PC-3 (cell line): ENCODE results near the gene ALOX15B.

ENCODE experiments used
- CTCF ChIP-seq: fragments of 300-600 bp; sonication (generic); conservative IDR thresholded peaks from 2 replicates; pipeline ENCODE4 v1.5.1; 2017; ENCODE audit warnings: antibody characterized with exemption, low read depth, mild to moderate bottlenecking, low read length
- EZH2 ChIP-seq: fragments of 300-600 bp; sonication (generic); IDR thresholded peaks from one replicate; pipeline ENCODE4 v1.6.1; 2017; ENCODE audit warnings: antibody characterized with exemption, mild to moderate bottlenecking, low read length; ENCODE audit not compliant: unreplicated experiment

- TF ChIP-seq EZH2 (no peak), CTCF (no peak)
These were observed 17.5 kb downstream of the ALOX15B start for GRCh38 chr17:8056232-8056975.
